Measurements from ENCODE around the gene PHIP.

The PHIP gene

GRCh38 chr6:79070206-79070825 lies 7.7 kb downstream of the PHIP start:
- no peak for DNase-seq

GRCh38 chr6:79066828-79067227 lies 11.2 kb downstream of the PHIP start:
- no peak for DNase-seq

GRCh38 chr6:79066330-79066729 lies 11.7 kb downstream of the PHIP start:
- no peak for DNase-seq

GRCh38 chr6:79065232-79065631 lies 12.8 kb downstream of the PHIP start:
- DNase-seq = no peak

GRCh38 chr6:79064635-79065034 lies 13.4 kb downstream of the PHIP start:
- DNase-seq = no peak

- no peak for DNase-seq
Observed at GRCh38 chr6:79062708-79063107, 15.3 kb downstream of the PHIP start.

GRCh38 chr6:79057746-79058145 lies 20.3 kb downstream of the PHIP start:
- no peak for DNase-seq

- no peak for DNase-seq
Observed at GRCh38 chr6:79056226-79056625, 21.8 kb downstream of the PHIP start.

- DNase-seq = no peak
Observed at GRCh38 chr6:79048611-79049010, 29.4 kb downstream of the PHIP start.

GRCh38 chr6:79047072-79047471 lies 31.0 kb downstream of the PHIP start:
- no peak for DNase-seq

GRCh38 chr6:79045966-79046365 lies 32.1 kb downstream of the PHIP start:
- no peak for DNase-seq

- DNase-seq = no peak
Observed at GRCh38 chr6:79042799-79043126, 35.3 kb downstream of the PHIP start.

GRCh38 chr6:79042088-79042798 lies 35.8 kb downstream of the PHIP start:
- DNase-seq = no peak

GRCh38 chr6:79040083-79040482 lies 38.0 kb downstream of the PHIP start:
- no peak for DNase-seq

GRCh38 chr6:79038061-79038460 lies 40.0 kb downstream of the PHIP start:
- DNase-seq = no peak

GRCh38 chr6:79034865-79035264 lies 43.2 kb downstream of the PHIP start:
- no peak for DNase-seq

- DNase-seq = no peak
Observed at GRCh38 chr6:79033279-79033678, 44.8 kb downstream of the PHIP start.

GRCh38 chr6:79031821-79032590 lies 46.0 kb downstream of the PHIP start:
- no peak for DNase-seq

- DNase-seq = no peak
Observed at GRCh38 chr6:79030511-79030910, 47.5 kb downstream of the PHIP start.

- no peak for DNase-seq
Observed at GRCh38 chr6:79030023-79030422, 48.0 kb downstream of the PHIP start.

GRCh38 chr6:79028641-79029314 lies 49.3 kb downstream of the PHIP start:
- DNase-seq = no peak

- no peak for DNase-seq
Observed at GRCh38 chr6:79011940-79012339, 66.1 kb downstream of the PHIP start.

GRCh38 chr6:79010422-79010821 lies 67.6 kb downstream of the PHIP start:
- no peak for DNase-seq

- no peak for DNase-seq
Observed at GRCh38 chr6:79009819-79010218, 68.2 kb downstream of the PHIP start.

All from NCI-H1436 (cell line).